Neuronal stem cell (in vitro differentiated cells): ENCODE results near the gene LDLRAP1.

ENCODE experiments used
- DNase-seq: peaks from one replicate; pipeline ENCODE4 v3.0.0-alpha.2; 2013; ENCODE audit warnings: low spot score
- H2AFZ ChIP-seq: one replicate; pipeline ENCODE4 v1.6.1; 2013; ENCODE audit warnings: mild to moderate bottlenecking, low read length, inconsistent platforms
- H2AK5ac ChIP-seq: 2 replicates; pipeline ENCODE4 v1.6.1; 2013; ENCODE audit warnings: low read depth, mild to moderate bottlenecking, inconsistent platforms, low read length, moderate library complexity, mixed read lengths
- H2BK120ac ChIP-seq: 2 replicates; pipeline ENCODE4 v1.6.1; 2013; ENCODE audit warnings: low read depth, mild to moderate bottlenecking, inconsistent platforms, low read length, moderate library complexity, mixed read lengths
- H2BK12ac ChIP-seq: one replicate; pipeline ENCODE4 v1.6.1; 2013; ENCODE audit warnings: low read length, inconsistent platforms
- H2BK15ac ChIP-seq: 2 replicates; pipeline ENCODE4 v1.6.1; 2013; ENCODE audit warnings: mild to moderate bottlenecking, low read length, inconsistent platforms, mixed read lengths
- H2BK5ac ChIP-seq: one replicate; pipeline ENCODE4 v1.6.1; 2013; ENCODE audit warnings: inconsistent platforms, mild to moderate bottlenecking, low read length, moderate library complexity
- H3K14ac ChIP-seq: one replicate; pipeline ENCODE4 v1.6.1; 2013; ENCODE audit warnings: low read length, inconsistent platforms
- H3K18ac ChIP-seq: 2 replicates; pipeline ENCODE4 v1.6.1; 2013; ENCODE audit warnings: low read length, inconsistent platforms
- H3K23ac ChIP-seq: 2 replicates; pipeline ENCODE4 v1.6.1; 2013; ENCODE audit warnings: low read depth, mild to moderate bottlenecking, mixed read lengths, low read length, inconsistent platforms; ENCODE audit not compliant: poor library complexity
- H3K27ac ChIP-seq: replicated peaks from 3 replicates; pipeline ENCODE4 v1.5.1; 2013; ENCODE audit warnings: low read length, inconsistent platforms
- H3K27me3 ChIP-seq, 3 experiments: 2 replicates each; pipeline ENCODE4 v1.6.1; 2013; ENCODE audit warnings: low read length in 3 of 3, mild to moderate bottlenecking in 2 of 3, inconsistent platforms in 1 of 3, low read depth in 1 of 3, mixed read lengths in 1 of 3, moderate library complexity in 1 of 3; ENCODE audit not compliant: control insufficient read depth in 3 of 3, insufficient read depth in 3 of 3
- H3K36me3 ChIP-seq, 2 donors: replicated peaks in 1 of 2; 2 replicates each; pipeline ENCODE4 v1.6.1; 2013; ENCODE audit warnings: low read length in 2 of 2; ENCODE audit not compliant: control insufficient read depth in 2 of 2, insufficient read depth in 2 of 2
- H3K4ac ChIP-seq: 2 replicates; pipeline ENCODE4 v1.6.1; 2013; ENCODE audit warnings: inconsistent platforms, mild to moderate bottlenecking, low read length, moderate library complexity
- H3K4me1 ChIP-seq, 2 donors: 1 replicate in 1 of 2; 2 replicates in 1 of 2; pipeline ENCODE4 v1.6.1; 2013; ENCODE audit warnings: low read length in 2 of 2, low read depth in 1 of 2; ENCODE audit not compliant: control insufficient read depth in 2 of 2, insufficient read depth in 1 of 2
- H3K4me2 ChIP-seq: one replicate; pipeline ENCODE4 v1.6.1; 2013; ENCODE audit warnings: mild to moderate bottlenecking, low read length, inconsistent platforms; ENCODE audit not compliant: insufficient read depth, poor library complexity, severe bottlenecking
- H3K4me3 ChIP-seq, 2 donors: 2 replicates each; pipeline ENCODE4 v1.5.1; 2013; ENCODE audit warnings: low read length in 2 of 2, mild to moderate bottlenecking in 2 of 2, inconsistent platforms in 1 of 2, moderate library complexity in 1 of 2
- H3K79me1 ChIP-seq: one replicate; pipeline ENCODE4 v1.6.1; 2013; ENCODE audit warnings: low read depth, mild to moderate bottlenecking, inconsistent platforms, low read length, moderate library complexity
- H3K9ac ChIP-seq: one replicate; pipeline ENCODE4 v1.6.1; 2013; ENCODE audit warnings: mild to moderate bottlenecking, low read depth, low read length, inconsistent platforms; ENCODE audit not compliant: poor library complexity
- H3K9me3 ChIP-seq, 2 donors: replicated peaks in 1 of 2; 2 replicates each; pipeline versions ENCODE3 to v1.6.1; 2013; ENCODE audit warnings: low read length in 2 of 2, mild to moderate bottlenecking in 2 of 2, inconsistent platforms in 1 of 2, low read depth in 1 of 2, mixed read lengths in 1 of 2, moderate library complexity in 1 of 2; ENCODE audit not compliant: control insufficient read depth in 2 of 2, insufficient read depth in 1 of 2
- H4K8ac ChIP-seq: one replicate; pipeline ENCODE4 v1.6.1; 2013; ENCODE audit warnings: low read depth, mild to moderate bottlenecking, inconsistent platforms, low read length, moderate library complexity
- H4K91ac ChIP-seq: one replicate; pipeline ENCODE4 v1.6.1; 2013; ENCODE audit warnings: low read length, low read depth, mild to moderate bottlenecking, inconsistent platforms; ENCODE audit not compliant: poor library complexity
- WGBS, 2 donors: extraction: QIAGEN DNeasy Blood & Tissue Kit; methylation state at CpG; one replicate each; pipeline ENCODE4 v1.1.7; 2013; ENCODE audit warnings: missing lambda C conversion rate in 2 of 2, mixed read lengths in 1 of 2; ENCODE audit not compliant: insufficient read length in 2 of 2, insufficient replicate concordance in 1 of 2; ENCODE audit errors: extremely low coverage in 2 of 2; 5-methylcytosine and 5-hydroxymethylcytosine counted together

The LDLRAP1 gene

GRCh38 chr1:25540750-25541342 lies 2.6 kb upstream of the LDLRAP1 start:
- Histone ChIP-seq H3K23ac (peak overlapping the region; percentile 82), H3K27ac (no peak overlapping the region), H4K8ac (peak overlapping the region; percentile 53), H3K4me3 (peak overlapping the region in 1 of 2 donors; percentile 4), H3K36me3 (no peaks in the 10 kb centered on the region), H3K4me2 (no peak overlapping the region), H3K4ac (no peak overlapping the region), H3K14ac (peak overlapping the region; percentile 43), H2AK5ac (no peak overlapping the region), H3K9me3 (no peaks in the 10 kb centered on the region), H3K18ac (peak overlapping the region; percentile 68), H2AFZ (no peak overlapping the region), H2BK12ac (peak overlapping the region; percentile 2), H2BK120ac (peak overlapping the region; percentile 57), H4K91ac (no peak overlapping the region), H3K4me1 (peaks cover 10 to 11% of the 10 kb centered on the region in 2 donors), H2BK15ac (peak overlapping the region; percentile 32), H2BK5ac (no peak overlapping the region), H3K27me3 (peaks cover 0 to 38% (median 11%) of the 10 kb centered on the region in 3 experiments), H3K9ac (no peak overlapping the region), H3K79me1 (no peaks in the 10 kb centered on the region)
- no peak for DNase-seq
- no CpG with 5 or more reads among the region's 13 CpGs for WGBS, 2 donors

GRCh38 chr1:25541425-25541824 lies 2.0 kb upstream of the LDLRAP1 start:
- Histone ChIP-seq H2AFZ (no peak overlapping the region), H3K4me2 (no peak overlapping the region), H3K4me3 (no peak overlapping the region), H3K27me3 (peaks cover 0 to 32% (median 11%) of the 10 kb centered on the region in 3 experiments), H3K23ac (no peak overlapping the region), H3K79me1 (no peaks in the 10 kb centered on the region), H3K14ac (no peak overlapping the region), H2BK120ac (no peak overlapping the region), H3K18ac (no peak overlapping the region), H3K27ac (no peak overlapping the region), H2BK15ac (peak overlapping the region; percentile 32), H2BK12ac (no peak overlapping the region), H4K91ac (no peak overlapping the region), H3K9me3 (no peaks in the 10 kb centered on the region), H2AK5ac (no peak overlapping the region), H3K4me1 (peaks cover 10 to 11% of the 10 kb centered on the region in 2 donors), H3K36me3 (no peaks in the 10 kb centered on the region), H2BK5ac (no peak overlapping the region), H3K9ac (no peak overlapping the region), H4K8ac (no peak overlapping the region), H3K4ac (no peak overlapping the region)
- DNase-seq: no peak
- WGBS, 2 donors: no CpG with 5 or more reads among the region's 1 CpG

- no peak for DNase-seq
- Histone ChIP-seq H3K79me1 (no peaks in the 10 kb centered on the region), H2BK5ac (peak overlapping the region; percentile 9), H2AFZ (no peak overlapping the region), H3K9me3 (no peaks in the 10 kb centered on the region), H2BK15ac (no peak overlapping the region), H2BK12ac (no peak overlapping the region), H2AK5ac (no peak overlapping the region), H3K4me2 (no peak overlapping the region), H3K9ac (peak overlapping the region; percentile 34), H3K36me3 (no peaks in the 10 kb centered on the region), H3K4me1 (peaks cover 8 to 11% of the 10 kb centered on the region in 2 donors), H3K4ac (no peak overlapping the region), H3K27me3 (peaks cover 0 to 26% (median 11%) of the 10 kb centered on the region in 3 experiments), H2BK120ac (no peak overlapping the region), H3K4me3 (no peak overlapping the region), H4K91ac (no peak overlapping the region), H3K27ac (no peak overlapping the region), H3K18ac (no peak overlapping the region), H3K23ac (no peak overlapping the region), H4K8ac (peak overlapping the region; percentile 9), H3K14ac (no peak overlapping the region)
- no CpG with 5 or more reads among the region's 8 CpGs for WGBS, 2 donors
These were observed 1.3 kb upstream of the LDLRAP1 start for GRCh38 chr1:25541889-25542658.

GRCh38 chr1:25543005-25543424 lies 391 bp upstream of the LDLRAP1 start:
- no peak overlapping the region for H3K18ac ChIP-seq
- H3K4ac ChIP-seq: no peak overlapping the region
- no peak overlapping the region for H2BK5ac ChIP-seq
- no peak overlapping the region for H2BK120ac ChIP-seq
- DNase-seq: no peak
- H2AK5ac ChIP-seq: no peak overlapping the region
- H2BK15ac ChIP-seq: no peak overlapping the region
- H3K4me1 ChIP-seq: peaks cover 4 to 11% of the 10 kb centered on the region in 2 donors
- H3K27ac ChIP-seq: no peak overlapping the region
- H3K4me2 ChIP-seq: peak overlapping the region; percentile 37
- no peaks in the 10 kb centered on the region for H3K9me3 ChIP-seq
- H3K23ac ChIP-seq: peak overlapping the region; percentile 30
- no CpG with 5 or more reads among the region's 7 CpGs for WGBS, 2 donors
- no peak overlapping the region for H2BK12ac ChIP-seq
- H4K91ac ChIP-seq: no peak overlapping the region
- peaks cover 0 to 21% (median 11%) of the 10 kb centered on the region in 3 experiments for H3K27me3 ChIP-seq
- H3K36me3 ChIP-seq: no peaks in the 10 kb centered on the region
- H2AFZ ChIP-seq: peak overlapping the region; percentile 95
- no peak overlapping the region for H3K14ac ChIP-seq
- H3K79me1 ChIP-seq: no peaks in the 10 kb centered on the region
- H3K4me3 ChIP-seq: peak overlapping the region; percentile 7 to 67
- H3K9ac ChIP-seq: no peak overlapping the region
- no peak overlapping the region for H4K8ac ChIP-seq
